Tibial nerve (tissue), 4 donors: ENCODE results near the gene CCDC148.

Experiments
- CTCF ChIP-seq, 5 experiments: fragments of 200-600 bp in 3 of 5; fragments of 450-650 bp in 2 of 5; sonication (generic) in 3 of 5; IDR thresholded peaks; one replicate each; pipeline ENCODE4 v1.5.1; 2016 to 2019; ENCODE audit warnings: antibody characterized with exemption in 5 of 5, mild to moderate bottlenecking in 3 of 5, moderate library complexity in 2 of 5
- EP300 ChIP-seq, 2 donors: sonication (generic); formaldehyde crosslinking; IDR thresholded peaks; one replicate each; pipeline ENCODE4 v1.6.1; 2017; ENCODE audit warnings: antibody characterized with exemption in 2 of 2, mild to moderate bottlenecking in 1 of 2
- POLR2A ChIP-seq, 2 donors: fragments of 450-650 bp; IDR thresholded peaks; one replicate each; pipeline ENCODE4 v1.6.1; 2017; ENCODE audit warnings: antibody characterized with exemption in 2 of 2, mild to moderate bottlenecking in 2 of 2, moderate library complexity in 2 of 2

GRCh38 chr2:158276619-158277471 lies 179.7 kb downstream of the CCDC148 start:
- TF ChIP-seq CTCF (IDR thresholded peaks at IDR 0.05) (no peak), POLR2A (IDR thresholded peaks at IDR 0.05) (no peak), EP300 (IDR thresholded peaks at IDR 0.05) (no peak)
